ENCODE measurements around the gene EPRS1.

DNA sequence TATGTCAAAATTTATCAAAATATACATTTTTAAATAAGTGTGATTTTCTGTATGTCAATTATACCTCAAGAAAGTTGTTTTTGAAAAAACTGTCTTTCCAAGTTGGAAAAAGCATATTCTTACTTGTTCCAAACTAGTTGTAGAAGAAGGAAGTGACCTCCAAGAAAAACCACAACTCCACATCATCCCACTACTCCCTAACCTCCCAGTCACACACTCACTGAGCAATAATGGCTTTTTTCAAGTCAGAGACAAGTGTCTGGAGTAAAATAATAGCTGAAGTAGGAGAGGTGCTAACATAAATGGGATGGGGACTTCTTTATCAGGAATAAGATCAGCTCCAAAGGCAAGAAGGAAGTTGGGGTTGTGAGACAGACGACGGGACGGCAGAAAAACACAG, 13.4 kb downstream of the EPRS1 start:
- TF ChIP-seq POLR2A (IDR thresholded peaks at IDR 0.05; ENCODE audit: low read length), result no peak
- no peak for TF ChIP-seq GATA1 (IDR thresholded peaks at IDR 0.05; ENCODE audit: low read depth, low read length)

Measured in erythroblast (primary cell).